K562 (cell line): Measurements from ENCODE around the gene CPED1. TPM values are rescaled to one million over a fixed set of nuclear protein-coding genes. Genes with fewer than 3 reads are reported as not detected.
A peak's percentile ranks its signal among the peaks of the same experiment; 100 is the strongest.

Experiments used
- SAP30 ChIP-seq: fragments of 200-600 bp; sonication (generic); IDR thresholded peaks from 2 replicates; pipeline ENCODE4 v1.6.1; 2012; ENCODE audit warnings: borderline replicate concordance, low read depth, mild to moderate bottlenecking, moderate library complexity, low read length, control low read depth, inconsistent platforms; ENCODE audit not compliant: insufficient read depth, poor library complexity, severe bottlenecking
- ZNF79 ChIP-seq: fragments of 250-450 bp; sonication (Bioruptor Pico); IDR thresholded peaks from 2 replicates; pipeline ENCODE4 v1.4.0; 2020; ENCODE audit warnings: low read depth, mild to moderate bottlenecking, moderate library complexity
- polyA plus RNA-seq, 8 experiments: library from polyadenylated mRNA; depleted of rRNA in 4 of 8; stranded (reverse) in 5 of 8; unstranded in 3 of 8; fragments of >200 nt; fragmentation: Nextera tagmentation in 2 of 8; fragmentation: Illumina TruSeq in 1 of 8; extraction: Ambion mirVana in 2 of 8; extraction: Trizol in 1 of 8; gene quantifications; 2 replicates each; pipeline versions ENCODE4 v1.2.1 to v1.2.3, GENCODE V29; 2011 to 2014; ENCODE audit warnings: inconsistent platforms in 1 of 8, missing spikeins in 1 of 8
- total RNA-seq, 7 experiments: library from RNA; depleted of rRNA in 6 of 7; stranded (reverse); fragments of >200 nt in 6 of 7; fragmentation: Illumina TruSeq in 2 of 7; extraction: Trizol in 2 of 7; gene quantifications; 2 replicates each; pipeline versions ENCODE4 v1.2.1 to v1.2.3, GENCODE V29; 2011 to 2021; ENCODE audit warnings: low replicate concordance in 1 of 7
- TF ChIP-seq, protein P1 (sequence below), 2 experiments: fragments of 450-650 bp in 1 of 2; IDR thresholded peaks; 2 replicates each; pipeline ENCODE4 v1.6.1; 2011 to 2017; ENCODE audit warnings: low read depth in 2 of 2, antibody characterized with exemption in 1 of 2, borderline replicate concordance in 1 of 2, low read length in 1 of 2, mild to moderate bottlenecking in 1 of 2, mixed read lengths in 1 of 2; ENCODE audit not compliant: control insufficient read depth in 1 of 2
- TF ChIP-seq, protein P2 (sequence below): sonication (generic); formaldehyde crosslinking; IDR thresholded peaks from 2 replicates; pipeline ENCODE4 v1.8.0; 2023; ENCODE audit warnings: missing genetic modification reagents, mild to moderate bottlenecking, borderline replicate concordance
- TF ChIP-seq, protein P3 (sequence below), 2 experiments: fragments of 200-800 bp in 1 of 2; sonication (Bioruptor generic) in 1 of 2; sonication (generic) in 1 of 2; formaldehyde crosslinking in 1 of 2; IDR thresholded peaks in 1 of 2; conservative IDR thresholded peaks in 1 of 2; 2 replicates each; pipeline versions ENCODE4 v1.5.0 to v1.6.1; 2016 to 2020; ENCODE audit warnings: missing compliant biosample characterization in 1 of 2, missing genetic modification characterization in 1 of 2, missing genetic modification reagents in 1 of 2

The CPED1 gene
- total and polyA plus RNA-seq, 9 of the 15 experiments (the other 6 are each of a cell fraction or from before 2014, with no cell fraction given), result 195 to 393 (median 290) TPM

DNA sequence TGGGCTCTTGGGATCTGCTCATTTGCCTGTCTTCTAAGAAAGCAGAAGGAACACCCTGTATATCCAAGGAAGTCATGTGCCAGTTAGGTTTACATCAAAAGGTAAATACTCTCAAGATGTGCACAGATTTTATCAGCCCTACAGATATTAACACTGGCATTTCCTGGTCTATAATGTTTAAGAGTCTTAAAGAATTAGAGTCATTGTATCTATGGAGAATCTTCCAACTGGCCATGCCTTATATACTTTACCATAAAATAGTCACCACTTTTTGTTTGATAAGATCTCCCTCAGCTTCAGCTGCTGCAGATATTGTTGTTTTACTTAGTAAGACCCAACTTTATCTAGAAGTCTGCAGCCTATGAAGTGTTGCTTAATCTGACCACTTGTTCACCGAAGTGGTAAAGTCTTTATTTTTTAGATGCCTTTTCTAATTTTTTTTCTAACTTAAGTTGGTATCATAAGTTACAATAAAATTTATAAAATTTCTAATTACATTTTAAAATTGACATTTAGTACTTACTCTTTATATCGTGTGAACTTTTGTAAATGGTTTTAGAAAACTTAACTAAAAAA lies 58.5 kb downstream of the CPED1 start (continued):
- TF ChIP-seq, protein P1, sequence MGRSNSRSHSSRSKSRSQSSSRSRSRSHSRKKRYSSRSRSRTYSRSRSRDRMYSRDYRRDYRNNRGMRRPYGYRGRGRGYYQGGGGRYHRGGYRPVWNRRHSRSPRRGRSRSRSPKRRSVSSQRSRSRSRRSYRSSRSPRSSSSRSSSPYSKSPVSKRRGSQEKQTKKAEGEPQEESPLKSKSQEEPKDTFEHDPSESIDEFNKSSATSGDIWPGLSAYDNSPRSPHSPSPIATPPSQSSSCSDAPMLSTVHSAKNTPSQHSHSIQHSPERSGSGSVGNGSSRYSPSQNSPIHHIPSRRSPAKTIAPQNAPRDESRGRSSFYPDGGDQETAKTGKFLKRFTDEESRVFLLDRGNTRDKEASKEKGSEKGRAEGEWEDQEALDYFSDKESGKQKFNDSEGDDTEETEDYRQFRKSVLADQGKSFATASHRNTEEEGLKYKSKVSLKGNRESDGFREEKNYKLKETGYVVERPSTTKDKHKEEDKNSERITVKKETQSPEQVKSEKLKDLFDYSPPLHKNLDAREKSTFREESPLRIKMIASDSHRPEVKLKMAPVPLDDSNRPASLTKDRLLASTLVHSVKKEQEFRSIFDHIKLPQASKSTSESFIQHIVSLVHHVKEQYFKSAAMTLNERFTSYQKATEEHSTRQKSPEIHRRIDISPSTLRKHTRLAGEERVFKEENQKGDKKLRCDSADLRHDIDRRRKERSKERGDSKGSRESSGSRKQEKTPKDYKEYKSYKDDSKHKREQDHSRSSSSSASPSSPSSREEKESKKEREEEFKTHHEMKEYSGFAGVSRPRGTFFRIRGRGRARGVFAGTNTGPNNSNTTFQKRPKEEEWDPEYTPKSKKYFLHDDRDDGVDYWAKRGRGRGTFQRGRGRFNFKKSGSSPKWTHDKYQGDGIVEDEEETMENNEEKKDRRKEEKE (IDR thresholded peaks at IDR 0.05; ENCODE audit: borderline replicate concordance in 1 of 2, control insufficient read depth in 1 of 2, low read depth in 2 of 2, low read length in 1 of 2), result no peak
- TF ChIP-seq, protein P2, sequence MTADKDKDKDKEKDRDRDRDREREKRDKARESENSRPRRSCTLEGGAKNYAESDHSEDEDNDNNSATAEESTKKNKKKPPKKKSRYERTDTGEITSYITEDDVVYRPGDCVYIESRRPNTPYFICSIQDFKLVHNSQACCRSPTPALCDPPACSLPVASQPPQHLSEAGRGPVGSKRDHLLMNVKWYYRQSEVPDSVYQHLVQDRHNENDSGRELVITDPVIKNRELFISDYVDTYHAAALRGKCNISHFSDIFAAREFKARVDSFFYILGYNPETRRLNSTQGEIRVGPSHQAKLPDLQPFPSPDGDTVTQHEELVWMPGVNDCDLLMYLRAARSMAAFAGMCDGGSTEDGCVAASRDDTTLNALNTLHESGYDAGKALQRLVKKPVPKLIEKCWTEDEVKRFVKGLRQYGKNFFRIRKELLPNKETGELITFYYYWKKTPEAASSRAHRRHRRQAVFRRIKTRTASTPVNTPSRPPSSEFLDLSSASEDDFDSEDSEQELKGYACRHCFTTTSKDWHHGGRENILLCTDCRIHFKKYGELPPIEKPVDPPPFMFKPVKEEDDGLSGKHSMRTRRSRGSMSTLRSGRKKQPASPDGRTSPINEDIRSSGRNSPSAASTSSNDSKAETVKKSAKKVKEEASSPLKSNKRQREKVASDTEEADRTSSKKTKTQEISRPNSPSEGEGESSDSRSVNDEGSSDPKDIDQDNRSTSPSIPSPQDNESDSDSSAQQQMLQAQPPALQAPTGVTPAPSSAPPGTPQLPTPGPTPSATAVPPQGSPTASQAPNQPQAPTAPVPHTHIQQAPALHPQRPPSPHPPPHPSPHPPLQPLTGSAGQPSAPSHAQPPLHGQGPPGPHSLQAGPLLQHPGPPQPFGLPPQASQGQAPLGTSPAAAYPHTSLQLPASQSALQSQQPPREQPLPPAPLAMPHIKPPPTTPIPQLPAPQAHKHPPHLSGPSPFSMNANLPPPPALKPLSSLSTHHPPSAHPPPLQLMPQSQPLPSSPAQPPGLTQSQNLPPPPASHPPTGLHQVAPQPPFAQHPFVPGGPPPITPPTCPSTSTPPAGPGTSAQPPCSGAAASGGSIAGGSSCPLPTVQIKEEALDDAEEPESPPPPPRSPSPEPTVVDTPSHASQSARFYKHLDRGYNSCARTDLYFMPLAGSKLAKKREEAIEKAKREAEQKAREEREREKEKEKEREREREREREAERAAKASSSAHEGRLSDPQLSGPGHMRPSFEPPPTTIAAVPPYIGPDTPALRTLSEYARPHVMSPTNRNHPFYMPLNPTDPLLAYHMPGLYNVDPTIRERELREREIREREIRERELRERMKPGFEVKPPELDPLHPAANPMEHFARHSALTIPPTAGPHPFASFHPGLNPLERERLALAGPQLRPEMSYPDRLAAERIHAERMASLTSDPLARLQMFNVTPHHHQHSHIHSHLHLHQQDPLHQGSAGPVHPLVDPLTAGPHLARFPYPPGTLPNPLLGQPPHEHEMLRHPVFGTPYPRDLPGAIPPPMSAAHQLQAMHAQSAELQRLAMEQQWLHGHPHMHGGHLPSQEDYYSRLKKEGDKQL (CRISPR knock-in tag), result no peak
- no peak for TF ChIP-seq ZNF79 (CRISPR knock-in tag)
- TF ChIP-seq, protein P3, sequence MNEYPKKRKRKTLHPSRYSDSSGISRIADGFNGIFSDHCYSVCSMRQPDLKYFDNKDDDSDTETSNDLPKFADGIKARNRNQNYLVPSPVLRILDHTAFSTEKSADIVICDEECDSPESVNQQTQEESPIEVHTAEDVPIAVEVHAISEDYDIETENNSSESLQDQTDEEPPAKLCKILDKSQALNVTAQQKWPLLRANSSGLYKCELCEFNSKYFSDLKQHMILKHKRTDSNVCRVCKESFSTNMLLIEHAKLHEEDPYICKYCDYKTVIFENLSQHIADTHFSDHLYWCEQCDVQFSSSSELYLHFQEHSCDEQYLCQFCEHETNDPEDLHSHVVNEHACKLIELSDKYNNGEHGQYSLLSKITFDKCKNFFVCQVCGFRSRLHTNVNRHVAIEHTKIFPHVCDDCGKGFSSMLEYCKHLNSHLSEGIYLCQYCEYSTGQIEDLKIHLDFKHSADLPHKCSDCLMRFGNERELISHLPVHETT (CRISPR knock-in tag; conservative IDR thresholded peaks at IDR 0.05 in 1 of 2, IDR thresholded peaks at IDR 0.05 in 1 of 2), result peak in 1 of 2 experiments; percentile 40; a peak in 1 of 4 replicates
- no peak for TF ChIP-seq SAP30
